Measurements from ENCODE around the gene PLCL2.

- TF ChIP-seq CTCF (IDR thresholded peaks at IDR 0.05) (no peak), POLR2A (IDR thresholded peaks at IDR 0.05) (no peak)
Measured at GRCh38 chr3:16855497-16855896, 29.3 kb upstream of the PLCL2 start.
